ENCODE measurements around the gene NHS.
A peak's percentile ranks its signal among the peaks of the same experiment; 100 is the strongest.

Gene NHS

GRCh38 chrX:17374619-17375366 lies at the start of gene NHS:
Gene NHS, plus strand, starts transcription at chrX:17375200. Its CDS starts 558 bp downstream, at chrX:17375758.
- DNase-seq: peak; percentile 47

- no peak for DNase-seq
Observed at GRCh38 chrX:17328837-17329236, 46.2 kb upstream of the NHS start.

- DNase-seq: no peak
Observed at GRCh38 chrX:17336377-17336776, 38.6 kb upstream of the NHS start.

- no peak for DNase-seq
Observed at GRCh38 chrX:17355976-17356375, 19.0 kb upstream of the NHS start.

GRCh38 chrX:17359500-17359899 lies 15.5 kb upstream of the NHS start:
- DNase-seq: no peak

GRCh38 chrX:17361620-17362019 lies 13.4 kb upstream of the NHS start:
- no peak for DNase-seq

GRCh38 chrX:17368002-17368401 lies 7.0 kb upstream of the NHS start:
- DNase-seq: no peak

GRCh38 chrX:17369309-17369708 lies 5.7 kb upstream of the NHS start:
- DNase-seq: no peak

GRCh38 chrX:17370191-17370590 lies 4.8 kb upstream of the NHS start:
- no peak for DNase-seq

- DNase-seq: no peak
Observed at GRCh38 chrX:17372052-17372451, 2.9 kb upstream of the NHS start.

- DNase-seq: no peak
Observed at GRCh38 chrX:17373337-17373736, 1.7 kb upstream of the NHS start.

GRCh38 chrX:17375367-17375636 lies 302 bp downstream of the NHS start:
- no peak for DNase-seq

- no peak for DNase-seq
Observed at GRCh38 chrX:17375637-17376430, 834 bp downstream of the NHS start.

- no peak for DNase-seq
Observed at GRCh38 chrX:17376431-17377077, 1.6 kb downstream of the NHS start.

GRCh38 chrX:17377091-17377717 lies 2.2 kb downstream of the NHS start:
- peak; percentile 26 for DNase-seq

- no peak for DNase-seq
Observed at GRCh38 chrX:17377795-17378194, 2.8 kb downstream of the NHS start.

GRCh38 chrX:17380221-17380620 lies 5.2 kb downstream of the NHS start:
- no peak for DNase-seq

- DNase-seq: no peak
Observed at GRCh38 chrX:17390419-17390850, 15.4 kb downstream of the NHS start.

GRCh38 chrX:17395154-17395553 lies 20.2 kb downstream of the NHS start:
- no peak for DNase-seq

- peak; percentile 1 for DNase-seq
Observed at GRCh38 chrX:17397074-17397473, 22.1 kb downstream of the NHS start.

GRCh38 chrX:17403189-17403691 lies 28.2 kb downstream of the NHS start:
- DNase-seq: no peak

- DNase-seq: no peak
Observed at GRCh38 chrX:17403972-17404371, 29.0 kb downstream of the NHS start.

GRCh38 chrX:17405225-17405969 lies 30.4 kb downstream of the NHS start:
- peak; percentile 1 for DNase-seq
